Hepatocyte (in vitro differentiated cells): Measurements from ENCODE around the gene RASSF4. TPM values are rescaled to one million over a fixed set of nuclear protein-coding genes. Genes with fewer than 3 reads are reported as not detected.
A peak's percentile ranks its signal among the peaks of the same experiment; 100 is the strongest.

Experiments
- DNase-seq: peaks from one replicate; pipeline ENCODE4 v3.0.0-alpha.2; 2016; ENCODE audit warnings: low spot score
- H2AFZ ChIP-seq: fragments of 200-600 bp; sonication (generic); 2 replicates; pipeline ENCODE4 v1.6.0; 2016; ENCODE audit warnings: antibody characterized with exemption, mild to moderate bottlenecking
- H3K27ac ChIP-seq: fragments of 200-600 bp; sonication (generic); 2 replicates; pipeline ENCODE4 v1.5.1; 2016; ENCODE audit warnings: mild to moderate bottlenecking
- H3K27me3 ChIP-seq: fragments of 200-600 bp; sonication (generic); 2 replicates; pipeline ENCODE4 v1.6.1; 2016
- H3K36me3 ChIP-seq: fragments of 200-600 bp; sonication (generic); replicated peaks from 2 replicates; pipeline ENCODE4 v1.5.1; 2016; ENCODE audit warnings: low read depth; ENCODE audit not compliant: insufficient read depth
- H3K4me1 ChIP-seq: fragments of 200-600 bp; sonication (generic); 2 replicates; pipeline ENCODE4 v1.5.1; 2016; ENCODE audit warnings: mild to moderate bottlenecking, moderate library complexity; ENCODE audit not compliant: insufficient read depth
- H3K4me2 ChIP-seq: fragments of 200-600 bp; sonication (generic); 2 replicates; pipeline ENCODE4 v1.6.0; 2016
- H3K4me3 ChIP-seq: fragments of 200-600 bp; sonication (generic); 2 replicates; pipeline ENCODE4 v1.5.1; 2016; ENCODE audit warnings: mild to moderate bottlenecking
- H3K79me2 ChIP-seq: fragments of 200-600 bp; sonication (generic); 2 replicates; pipeline ENCODE4 v1.6.0; 2017; ENCODE audit warnings: mild to moderate bottlenecking
- H3K9me2 ChIP-seq: fragments of 200-600 bp; sonication (generic); replicated peaks from 2 replicates; pipeline ENCODE4 v1.6.0; 2017; ENCODE audit warnings: mild to moderate bottlenecking; ENCODE audit not compliant: insufficient read depth
- H3K9me3 ChIP-seq: fragments of 200-600 bp; sonication (generic); 2 replicates; pipeline ENCODE4 v1.5.1; 2016; ENCODE audit warnings: low read depth, mild to moderate bottlenecking
- H4K20me1 ChIP-seq: fragments of 200-600 bp; sonication (generic); 2 replicates; pipeline ENCODE4 v1.6.0; 2016; ENCODE audit warnings: mild to moderate bottlenecking; ENCODE audit not compliant: insufficient read depth, poor library complexity, severe bottlenecking
- CTCF ChIP-seq: fragments of 200-600 bp; sonication (generic); IDR thresholded peaks from 2 replicates; pipeline ENCODE4 v1.5.1; 2016; ENCODE audit warnings: antibody characterized with exemption, mild to moderate bottlenecking; ENCODE audit not compliant: poor library complexity
- EZH2 ChIP-seq: fragments of 200-600 bp; sonication (generic); IDR thresholded peaks from 2 replicates; pipeline ENCODE4 v1.6.1; 2016; ENCODE audit warnings: antibody characterized with exemption, mild to moderate bottlenecking, borderline replicate concordance
- EZH2phosphoT487 ChIP-seq: fragments of 200-600 bp; sonication (generic); IDR thresholded peaks from one replicate; pipeline ENCODE4 v1.6.1; 2018; ENCODE audit warnings: antibody characterized with exemption, mild to moderate bottlenecking, low read depth, moderate library complexity; ENCODE audit not compliant: unreplicated experiment, severe bottlenecking
- WGBS: methylation state at CpG from one replicate; pipeline ENCODE4 v1.1.6; 2016; ENCODE audit warnings: low lambda C conversion rate; ENCODE audit errors: missing lambda C conversion rate; 5-methylcytosine and 5-hydroxymethylcytosine counted together
- polyA plus RNA-seq: library from polyadenylated mRNA; unstranded; fragments of >200 nt; fragmentation: Nextera tagmentation; extraction: Ambion mirVana; gene quantifications from 2 replicates; pipeline ENCODE4 v1.2.1, GENCODE V29; 2016
- total RNA-seq: library from RNA; depleted of rRNA; stranded (reverse); fragments of >200 nt; gene quantifications from 2 replicates; pipeline ENCODE4 v1.2.3, GENCODE V29; 2014

RASSF4 gene
- total and polyA plus RNA-seq, 2 experiments from 2014 or later = 19.2 to 20.1 TPM

GRCh38 chr10:44960482-44961229 lies 1.1 kb downstream of the RASSF4 start:
- no peak for TF ChIP-seq EZH2phosphoT487
- TF ChIP-seq EZH2 = no peak
- TF ChIP-seq CTCF = no peak
- Histone ChIP-seq H3K4me3 (no peak overlapping the region), H4K20me1 (no peaks in the 10 kb centered on the region), H3K27me3 (no peaks in the 10 kb centered on the region), H3K4me2 (peak overlapping the region; percentile 80), H3K27ac (peak overlapping the region; percentile 66), H3K79me2 (peaks cover 21% of the 10 kb centered on the region), H3K4me1 (peaks cover 55% of the 10 kb centered on the region), H3K9me2 (no peaks in the 10 kb centered on the region), H2AFZ (no peak overlapping the region), H3K36me3 (no peaks in the 10 kb centered on the region), H3K9me3 (no peaks in the 10 kb centered on the region)
- WGBS = 71% methylated on average over 7 of the region's 7 CpGs
- no peak for DNase-seq

- TF ChIP-seq CTCF (no peak), EZH2 (no peak), EZH2phosphoT487 (no peak)
- WGBS = 56% methylated on average over 4 of the region's 4 CpGs
- Histone ChIP-seq H3K9me3 (no peaks in the 10 kb centered on the region), H3K27ac (peak overlapping the region; percentile 66), H3K79me2 (peaks cover 19% of the 10 kb centered on the region), H2AFZ (no peak overlapping the region), H3K36me3 (no peaks in the 10 kb centered on the region), H3K27me3 (no peaks in the 10 kb centered on the region), H3K4me2 (peak overlapping the region; percentile 80), H3K9me2 (no peaks in the 10 kb centered on the region), H4K20me1 (no peaks in the 10 kb centered on the region), H3K4me3 (no peak overlapping the region), H3K4me1 (peaks cover 60% of the 10 kb centered on the region)
- no peak for DNase-seq
These were observed 1.6 kb downstream of the RASSF4 start for GRCh38 chr10:44961230-44961571.

DNA sequence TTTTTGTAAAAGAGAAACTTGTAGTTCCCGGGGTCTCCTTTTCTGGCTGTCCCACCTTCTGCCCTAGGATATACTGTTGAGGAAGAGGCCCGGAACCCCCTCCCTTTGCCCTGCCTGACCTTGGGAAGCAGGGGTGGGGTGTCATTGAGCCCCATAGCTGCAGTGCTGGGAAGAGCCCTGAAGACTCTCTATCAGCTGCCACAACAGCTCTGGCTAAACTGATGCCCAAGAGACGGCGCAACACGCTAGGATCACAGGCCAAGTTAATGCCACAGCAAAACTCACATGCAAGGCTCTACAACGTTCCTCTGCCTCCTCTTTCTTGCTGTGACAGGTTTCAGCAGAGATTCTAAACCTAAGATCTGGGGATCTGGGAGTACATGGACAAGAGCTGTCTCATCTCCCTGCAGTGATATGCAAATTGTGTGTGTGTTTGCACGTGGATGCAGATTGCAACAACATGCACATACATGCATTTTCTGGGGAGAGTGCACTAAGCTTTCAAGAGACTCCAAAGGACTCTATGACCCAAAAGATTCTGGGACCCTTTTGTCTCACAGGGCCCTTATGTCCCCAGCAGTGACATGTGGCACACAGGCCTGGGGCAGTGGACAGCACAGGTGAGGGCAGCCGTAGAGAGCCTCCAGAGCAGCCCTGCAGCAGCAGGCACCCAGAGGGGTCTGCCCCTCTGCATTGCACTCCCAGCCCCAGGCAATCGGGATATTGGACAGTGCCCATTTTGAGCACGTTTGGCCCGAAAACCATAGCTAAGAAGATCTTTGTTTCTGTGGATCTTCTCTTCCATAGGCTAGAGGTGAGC lies 2.5 kb downstream of the RASSF4 start:
- peaks cover 70% of the 10 kb centered on the region for H3K4me1 ChIP-seq
- no peaks in the 10 kb centered on the region for H3K9me2 ChIP-seq
- H4K20me1 ChIP-seq = no peaks in the 10 kb centered on the region
- H3K4me2 ChIP-seq = no peak overlapping the region
- H3K27me3 ChIP-seq = no peaks in the 10 kb centered on the region
- no peak for DNase-seq
- TF ChIP-seq EZH2phosphoT487 (no peak), CTCF (no peak), EZH2 (no peak)
- no peak overlapping the region for H3K4me3 ChIP-seq
- H3K27ac ChIP-seq = no peak overlapping the region
- H3K36me3 ChIP-seq = no peaks in the 10 kb centered on the region
- H3K79me2 ChIP-seq = peaks cover 19% of the 10 kb centered on the region
- H3K9me3 ChIP-seq = no peaks in the 10 kb centered on the region
- WGBS = 90% methylated on average over 11 of the region's 11 CpGs
- no peak overlapping the region for H2AFZ ChIP-seq
